Fibroblast of lung (primary cell): ENCODE measurements around the gene PIK3R2.

Experiments
- CTCF ChIP-seq, 2 donors: IDR thresholded peaks in 1 of 2; conservative IDR thresholded peaks in 1 of 2; 1 replicate in 1 of 2; 2 replicates in 1 of 2; pipeline ENCODE4 v1.5.1; 2011 to 2012; ENCODE audit warnings: low read length in 2 of 2, control low read depth in 1 of 2, inconsistent platforms in 1 of 2, low read depth in 1 of 2, mild to moderate bottlenecking in 1 of 2
- EZH2 ChIP-seq: IDR thresholded peaks from 2 replicates; pipeline ENCODE4 v1.5.1; 2012; ENCODE audit warnings: low read length, control low read depth, mild to moderate bottlenecking; ENCODE audit errors: missing control alignments

GRCh38 chr19:18135712-18136584 is 17.0 kb upstream of the PIK3R2 start:
- TF ChIP-seq CTCF (conservative IDR thresholded peaks at IDR 0.05 in 1 of 2, IDR thresholded peaks at IDR 0.05 in 1 of 2; ENCODE audit: low read depth in 1 of 2, low read length in 2 of 2), result no peak
- no peak for TF ChIP-seq EZH2
